ENCODE data around the gene POU2F1. TPM values are rescaled to one million over a fixed set of nuclear protein-coding genes. Genes with fewer than 3 reads are reported as not detected.
"Not testable (repeated sequence)": the region's sequence is repeated elsewhere in the genome, so short reads cannot be mapped to it uniquely, and the experiment has no call there.

The POU2F1 gene
- total RNA-seq, 1 experiment from 2014 or later, result 21.5 TPM

DNA sequence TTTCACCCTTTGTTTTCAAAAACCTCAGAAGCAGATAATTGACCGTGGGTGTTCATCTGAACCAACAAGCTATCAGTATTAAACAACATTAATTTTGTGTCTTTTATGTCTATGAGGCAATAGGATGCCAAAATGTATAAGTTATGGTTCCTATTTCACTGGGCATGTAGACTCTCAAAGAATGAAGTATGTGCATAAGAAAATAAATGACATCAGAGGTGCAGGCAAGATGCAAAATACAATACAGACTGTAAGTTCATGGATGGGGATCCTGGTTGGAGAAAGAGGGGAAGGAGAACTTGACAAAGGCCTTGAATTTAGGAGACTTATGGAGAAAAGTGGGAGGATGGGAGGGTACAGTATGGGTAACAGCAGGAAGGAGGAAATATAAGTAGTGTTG is 23.4 kb upstream of the POU2F1 start:
- Histone ChIP-seq H3K4me3 (ENCODE audit: insufficient read depth, low read depth, low read length) (no peak overlapping the region), H3K36me3 (replicated peaks; ENCODE audit: control insufficient read depth, insufficient read depth, low read length) (no peaks in the 10 kb centered on the region), H3K27me3 (ENCODE audit: control insufficient read depth, insufficient read depth, low read length) (no peaks in the 10 kb centered on the region)
- DNase-seq, result no peak

DNA sequence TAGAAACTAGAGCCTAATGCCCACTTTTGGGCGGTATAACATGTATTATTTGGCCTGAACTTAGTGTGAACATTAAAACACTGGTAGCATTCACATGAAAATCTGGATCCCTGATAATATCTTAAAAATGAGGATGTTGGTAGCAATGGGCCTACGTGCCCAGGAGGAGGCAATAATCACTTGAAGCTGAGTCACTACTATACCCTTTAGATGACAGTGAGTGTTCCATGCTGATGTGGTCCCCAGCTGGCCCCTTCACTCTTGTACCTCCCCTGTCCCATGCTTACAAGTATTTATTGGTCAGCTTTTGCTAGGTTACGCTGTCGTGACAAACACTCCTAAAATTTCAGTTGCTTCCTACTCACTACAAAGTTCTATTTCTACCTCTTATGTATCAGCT is 23.0 kb upstream of the POU2F1 start:
- no peak for DNase-seq
- Histone ChIP-seq H3K4me3 (ENCODE audit: insufficient read depth, low read depth, low read length) (no peak overlapping the region), H3K36me3 (replicated peaks; ENCODE audit: control insufficient read depth, insufficient read depth, low read length) (no peaks in the 10 kb centered on the region), H3K27me3 (ENCODE audit: control insufficient read depth, insufficient read depth, low read length) (no peaks in the 10 kb centered on the region)

DNA sequence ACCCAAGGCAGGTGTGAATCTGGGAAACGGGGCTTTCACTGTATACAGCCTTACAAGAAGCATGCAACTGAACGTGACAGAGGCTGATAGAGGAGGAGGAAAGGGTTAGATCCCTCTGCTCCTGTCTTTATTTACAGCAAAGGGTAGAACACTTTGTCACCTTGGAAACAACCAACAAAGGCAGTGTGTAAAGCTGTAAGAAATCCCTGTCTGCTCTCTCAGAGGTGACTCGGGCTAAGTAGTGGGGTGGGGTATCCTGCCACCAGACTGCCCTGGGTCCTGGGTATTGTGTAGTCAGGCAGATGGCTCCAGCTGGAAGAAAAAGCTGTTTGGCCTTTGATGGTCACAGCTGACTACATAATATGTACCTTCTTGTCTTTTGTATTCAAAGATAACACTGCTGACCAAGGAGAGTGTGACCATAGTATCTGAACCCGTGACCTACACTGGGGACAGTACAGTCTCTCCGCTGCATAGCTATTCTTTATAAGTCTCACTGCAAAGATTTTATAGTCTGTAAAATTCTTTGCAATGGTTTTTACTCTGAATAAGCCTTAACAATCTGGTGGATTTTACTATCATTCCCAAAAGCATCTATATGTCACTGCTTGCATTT is 22.1 kb upstream of the POU2F1 start:
- H3K27me3 ChIP-seq (ENCODE audit: control insufficient read depth, insufficient read depth, low read length), result no peaks in the 10 kb centered on the region
- H3K4me3 ChIP-seq (ENCODE audit: insufficient read depth, low read depth, low read length), result no peak overlapping the region
- peak; percentile 27 for DNase-seq
- no peaks in the 10 kb centered on the region for H3K36me3 ChIP-seq (replicated peaks; ENCODE audit: control insufficient read depth, insufficient read depth, low read length)

DNA sequence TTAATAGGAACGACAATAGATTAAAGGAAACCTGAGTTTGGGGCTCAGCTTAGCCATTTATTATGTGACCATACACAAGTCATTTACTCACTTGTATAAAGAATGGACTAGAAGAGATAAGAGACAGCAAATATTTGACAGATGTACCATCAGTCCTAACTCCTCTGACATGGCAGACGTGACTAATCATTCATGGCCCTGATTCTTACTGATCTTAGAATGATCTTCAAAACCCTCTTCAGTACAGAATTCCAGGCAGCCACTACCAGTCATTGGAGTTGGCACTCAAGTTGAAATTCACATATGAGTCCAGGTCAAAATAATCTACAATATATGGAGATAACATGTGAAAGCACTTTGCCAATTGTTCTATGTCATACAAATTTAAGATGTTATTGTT is 21.0 kb upstream of the POU2F1 start:
- no peak overlapping the region for H3K4me3 ChIP-seq (ENCODE audit: insufficient read depth, low read depth, low read length)
- DNase-seq, result no peak
- no peaks in the 10 kb centered on the region for H3K36me3 ChIP-seq (replicated peaks; ENCODE audit: control insufficient read depth, insufficient read depth, low read length)

DNA sequence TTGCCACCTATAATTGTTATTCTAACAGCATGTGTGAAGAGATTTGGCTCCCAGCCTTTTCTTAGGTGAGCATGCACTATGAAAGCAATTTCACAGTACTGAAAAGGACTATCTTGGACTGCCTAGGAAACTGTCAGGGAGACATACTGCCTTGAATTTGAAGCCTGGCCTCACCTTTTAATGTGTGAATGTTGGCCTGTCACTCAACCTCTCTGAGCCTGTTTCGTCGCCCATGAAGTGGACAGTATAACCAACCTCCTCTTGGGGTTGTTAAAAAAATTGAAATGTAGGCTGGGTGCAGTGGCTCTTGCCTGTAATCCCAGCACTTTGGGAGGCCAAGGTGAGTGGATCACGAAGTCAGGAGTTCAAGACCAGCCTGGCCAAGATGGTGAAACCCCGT is 20.4 kb upstream of the POU2F1 start:
- no peak for DNase-seq
- Histone ChIP-seq H3K36me3 (replicated peaks; ENCODE audit: control insufficient read depth, insufficient read depth, low read length) (no peaks in the 10 kb centered on the region), H3K27me3 (ENCODE audit: control insufficient read depth, insufficient read depth, low read length) (no peaks in the 10 kb centered on the region), H3K4me3 (ENCODE audit: insufficient read depth, low read depth, low read length) (no peak overlapping the region)

More for the DNA sequence above, 21.0 kb upstream of the POU2F1 start:
- no peaks in the 10 kb centered on the region for H3K27me3 ChIP-seq (ENCODE audit: control insufficient read depth, insufficient read depth, low read length)

DNA sequence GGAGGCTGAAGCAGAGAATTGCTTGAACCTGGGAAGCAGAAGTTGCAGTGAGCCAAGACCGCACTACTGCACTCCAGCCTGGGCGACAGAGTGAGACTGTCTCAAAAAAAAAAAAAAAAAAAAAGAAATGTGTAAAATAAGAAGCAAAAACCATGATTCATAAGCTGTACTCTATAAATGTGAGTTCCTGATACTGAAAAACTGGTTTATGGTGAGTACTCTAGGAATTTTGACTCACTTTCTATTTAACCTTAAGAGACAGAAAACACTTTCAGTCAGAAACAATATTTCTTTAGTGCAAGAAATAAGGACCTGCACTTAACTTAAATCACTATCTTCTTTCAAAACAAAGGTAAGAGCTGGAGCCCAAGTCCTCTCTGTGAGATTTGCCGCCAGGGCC is 19.9 kb upstream of the POU2F1 start:
- Histone ChIP-seq H3K36me3 (replicated peaks; ENCODE audit: control insufficient read depth, insufficient read depth, low read length) (no peaks in the 10 kb centered on the region), H3K4me3 (ENCODE audit: insufficient read depth, low read depth, low read length) (no peak overlapping the region), H3K27me3 (ENCODE audit: control insufficient read depth, insufficient read depth, low read length) (no peaks in the 10 kb centered on the region)
- DNase-seq, result no peak

DNA sequence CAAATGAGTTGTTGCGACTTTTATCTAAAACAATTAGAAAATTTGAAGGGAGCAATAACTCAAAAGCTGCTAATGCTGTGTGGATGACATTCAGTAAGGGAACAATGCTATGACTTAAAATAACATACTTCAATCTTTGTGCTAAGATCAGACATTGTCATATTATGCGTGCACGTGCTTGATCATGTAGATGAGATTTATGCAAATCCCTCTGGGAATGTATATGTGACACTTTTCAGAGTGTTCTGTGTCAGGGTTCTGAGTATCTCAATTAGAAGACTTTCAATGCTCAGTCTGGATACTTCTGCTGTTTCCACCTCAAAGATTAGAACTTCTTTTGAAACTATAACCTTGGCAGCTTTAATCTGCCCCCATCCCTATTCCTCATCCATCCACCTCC is 18.6 kb upstream of the POU2F1 start:
- no peak for DNase-seq
- H3K4me3 ChIP-seq (ENCODE audit: insufficient read depth, low read depth, low read length), result no peak overlapping the region
- H3K27me3 ChIP-seq (ENCODE audit: control insufficient read depth, insufficient read depth, low read length), result no peaks in the 10 kb centered on the region
- H3K36me3 ChIP-seq (replicated peaks; ENCODE audit: control insufficient read depth, insufficient read depth, low read length), result no peaks in the 10 kb centered on the region

DNA sequence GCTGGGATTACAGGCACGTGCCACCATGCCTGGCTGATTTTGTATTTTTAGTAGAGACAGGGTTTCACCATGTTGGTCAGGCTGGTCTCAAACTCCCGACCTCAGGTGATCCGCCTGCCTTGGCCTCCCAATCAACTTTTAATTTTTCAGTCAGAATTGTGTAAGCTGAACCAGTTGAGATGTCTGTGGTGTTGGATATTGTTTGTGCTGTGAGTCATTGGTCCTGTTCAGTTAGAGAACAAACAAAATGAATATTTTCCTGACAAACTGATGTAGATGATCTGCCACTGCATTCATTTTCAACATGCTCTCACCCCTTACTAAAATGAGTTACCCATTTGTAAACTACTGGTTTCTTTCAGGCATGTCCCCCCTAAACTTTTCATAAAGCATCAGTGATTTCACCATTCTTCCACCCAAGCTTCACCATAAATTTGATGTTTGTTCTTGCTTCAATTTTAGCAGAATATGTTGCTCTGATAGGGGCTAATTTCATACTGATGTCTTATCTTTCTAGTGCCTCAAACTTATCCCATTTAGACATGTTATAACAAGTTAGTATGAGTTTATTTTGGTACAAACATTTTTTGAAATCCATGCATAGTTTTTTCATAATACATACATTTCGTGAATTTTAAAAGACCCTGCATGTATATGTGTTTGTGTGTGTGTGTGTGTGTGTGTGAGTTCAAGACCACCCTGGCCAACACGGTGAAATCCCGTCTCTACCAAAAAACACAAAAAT is 15.2 kb upstream of the POU2F1 start:
- not testable (repeated sequence) for H3K36me3 ChIP-seq (replicated peaks; ENCODE audit: control insufficient read depth, insufficient read depth, low read length); DNase-seq; H3K27me3 ChIP-seq (ENCODE audit: control insufficient read depth, insufficient read depth, low read length); H3K4me3 ChIP-seq (ENCODE audit: insufficient read depth, low read depth, low read length)

DNA sequence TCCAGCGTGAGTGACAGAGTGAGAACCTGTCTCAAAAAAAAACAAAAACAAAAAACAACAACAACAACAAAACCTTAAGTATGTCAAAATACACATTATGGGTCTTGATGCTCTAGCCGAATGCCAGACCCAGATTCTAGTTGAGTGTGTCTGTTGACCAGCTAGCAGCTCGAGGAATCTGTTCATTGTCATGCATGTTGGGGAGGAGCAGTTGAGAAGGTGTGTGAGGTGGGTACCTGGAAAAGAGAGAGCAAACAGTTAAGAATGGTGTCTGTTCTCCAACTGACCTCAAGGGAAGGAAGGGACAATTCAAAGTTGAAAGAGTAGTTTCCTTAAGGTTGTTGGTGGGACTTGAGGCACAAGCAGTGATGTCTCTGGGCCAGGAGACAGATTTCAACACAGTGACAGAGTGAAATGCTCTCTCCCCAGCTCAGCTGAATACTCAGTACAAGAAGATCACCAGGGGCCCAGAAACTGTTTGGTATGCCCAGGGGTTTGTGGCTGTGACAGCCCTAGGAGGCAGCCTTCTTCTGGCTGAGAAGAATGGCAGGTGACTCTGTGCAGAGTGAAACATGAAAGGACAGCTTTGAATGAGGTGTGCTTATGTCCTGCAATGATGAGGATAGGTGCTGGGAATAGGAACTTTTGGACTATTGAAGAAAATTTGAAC is 14.4 kb upstream of the POU2F1 start:
- DNase-seq, result no peak
- H3K4me3 ChIP-seq (ENCODE audit: insufficient read depth, low read depth, low read length), result no peak overlapping the region
- no peaks in the 10 kb centered on the region for H3K36me3 ChIP-seq (replicated peaks; ENCODE audit: control insufficient read depth, insufficient read depth, low read length)
- no peaks in the 10 kb centered on the region for H3K27me3 ChIP-seq (ENCODE audit: control insufficient read depth, insufficient read depth, low read length)

DNA sequence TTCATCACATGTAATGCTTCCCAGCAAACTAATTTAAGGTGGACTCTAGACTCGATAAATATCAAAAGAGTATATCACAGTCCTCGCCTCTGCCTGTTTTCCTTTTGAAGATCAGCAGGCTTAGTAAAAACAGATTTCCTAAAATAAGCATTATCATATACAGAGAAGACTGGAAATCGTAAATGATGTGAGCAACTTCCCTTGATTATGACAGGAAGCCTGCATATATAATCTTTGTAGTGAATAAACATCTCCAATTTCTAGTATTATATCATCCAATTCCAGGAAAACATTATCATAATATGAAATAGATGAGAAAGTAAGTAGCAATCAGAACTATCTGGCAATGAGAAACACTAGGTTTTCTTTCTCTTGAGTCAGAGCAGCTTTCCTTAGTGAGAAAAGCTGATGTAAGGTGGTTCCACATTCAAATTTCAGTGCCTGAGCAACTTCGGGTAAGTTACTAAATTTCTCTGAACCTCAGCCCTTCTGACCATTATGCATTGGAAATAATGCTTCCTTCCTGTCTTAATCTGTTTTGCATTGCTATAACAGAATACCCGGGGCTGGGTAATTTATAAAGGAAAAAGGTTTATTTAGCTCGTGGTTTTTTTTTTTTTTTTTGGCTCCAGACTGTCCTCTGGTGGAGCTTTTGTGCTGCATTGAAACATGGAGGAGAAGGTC is 12.6 kb upstream of the POU2F1 start:
- Histone ChIP-seq H3K4me3 (ENCODE audit: insufficient read depth, low read depth, low read length) (no peak overlapping the region), H3K36me3 (replicated peaks; ENCODE audit: control insufficient read depth, insufficient read depth, low read length) (no peaks in the 10 kb centered on the region), H3K27me3 (ENCODE audit: control insufficient read depth, insufficient read depth, low read length) (no peaks in the 10 kb centered on the region)
- DNase-seq, result no peak

DNA sequence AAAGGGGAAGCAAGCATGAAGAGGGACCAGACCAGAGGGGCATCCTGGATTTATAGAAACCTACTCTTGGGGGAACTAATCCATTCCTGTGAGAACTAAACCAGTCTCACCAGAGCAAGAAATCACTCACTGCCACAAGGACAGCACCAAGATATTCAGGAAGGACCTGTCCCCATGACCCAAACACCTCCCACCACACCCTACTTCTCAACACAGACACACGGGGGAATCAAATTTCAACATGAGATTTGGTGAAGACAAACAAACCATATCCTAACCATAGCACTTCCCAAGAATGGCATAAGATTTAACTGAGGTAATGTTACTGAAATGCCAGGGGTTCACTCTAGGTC is 12.1 kb upstream of the POU2F1 start:
- Histone ChIP-seq H3K27me3 (ENCODE audit: control insufficient read depth, insufficient read depth, low read length) (no peaks in the 10 kb centered on the region), H3K36me3 (replicated peaks; ENCODE audit: control insufficient read depth, insufficient read depth, low read length) (no peaks in the 10 kb centered on the region), H3K4me3 (ENCODE audit: insufficient read depth, low read depth, low read length) (no peak overlapping the region)
- no peak for DNase-seq

DNA sequence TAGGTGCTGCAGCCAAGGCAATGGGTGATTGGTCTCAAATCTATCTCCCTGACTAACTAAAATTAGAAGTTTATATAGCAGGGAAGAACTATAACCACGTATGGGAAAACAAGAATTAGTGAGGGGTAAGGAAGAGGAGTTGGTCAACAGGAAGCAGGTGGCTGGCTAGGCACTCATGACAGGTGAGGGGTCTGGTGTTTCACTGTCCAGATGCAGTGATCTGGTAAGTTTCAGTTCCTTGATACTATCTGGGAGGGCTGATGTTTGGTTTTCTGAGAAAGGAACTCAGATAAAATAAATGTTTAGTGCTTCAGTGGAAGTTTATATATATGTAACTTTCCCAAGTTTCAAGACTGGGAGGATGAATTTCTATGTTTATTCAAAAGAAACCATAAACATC is 11.6 kb upstream of the POU2F1 start:
- Histone ChIP-seq H3K36me3 (replicated peaks; ENCODE audit: control insufficient read depth, insufficient read depth, low read length) (no peaks in the 10 kb centered on the region), H3K27me3 (ENCODE audit: control insufficient read depth, insufficient read depth, low read length) (no peaks in the 10 kb centered on the region), H3K4me3 (ENCODE audit: insufficient read depth, low read depth, low read length) (no peak overlapping the region)
- no peak for DNase-seq

DNA sequence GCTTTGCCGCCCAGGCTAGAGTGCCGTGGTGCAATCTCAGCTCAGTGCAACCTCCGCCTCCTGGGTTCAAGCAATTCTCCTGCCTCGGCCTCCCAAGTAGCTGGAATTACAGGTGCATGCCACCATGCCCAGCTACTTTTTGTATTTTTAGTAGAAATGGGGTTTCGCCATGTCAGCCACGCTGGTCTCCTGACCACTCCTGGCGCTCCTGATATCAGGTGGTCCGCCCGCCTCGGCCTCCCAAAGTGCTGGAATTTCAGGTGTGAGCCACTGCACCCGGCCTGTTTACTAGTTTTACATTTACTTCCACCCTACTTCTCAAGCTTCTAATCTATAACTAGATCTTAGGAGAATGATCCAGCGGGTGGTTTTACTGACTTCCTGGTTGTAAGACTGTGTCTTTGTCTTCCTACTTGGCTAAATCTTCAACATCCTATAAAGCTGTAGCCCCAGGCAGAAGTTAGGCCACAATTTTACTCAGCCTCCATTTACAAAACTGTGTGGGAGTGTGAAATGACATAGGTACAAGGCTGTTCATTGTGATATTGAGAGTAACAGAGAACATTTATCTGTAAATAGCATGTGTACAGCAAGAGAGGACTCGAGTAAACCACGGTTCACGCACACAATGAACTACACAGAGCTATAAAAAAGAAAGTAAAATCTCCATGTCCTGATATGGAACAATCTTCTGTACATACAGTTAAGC is 9.6 kb upstream of the POU2F1 start:
- no peaks in the 10 kb centered on the region for H3K27me3 ChIP-seq (ENCODE audit: control insufficient read depth, insufficient read depth, low read length)
- no peak for DNase-seq
- no peak overlapping the region for H3K4me3 ChIP-seq (ENCODE audit: insufficient read depth, low read depth, low read length)
- no peaks in the 10 kb centered on the region for H3K36me3 ChIP-seq (replicated peaks; ENCODE audit: control insufficient read depth, insufficient read depth, low read length)

DNA sequence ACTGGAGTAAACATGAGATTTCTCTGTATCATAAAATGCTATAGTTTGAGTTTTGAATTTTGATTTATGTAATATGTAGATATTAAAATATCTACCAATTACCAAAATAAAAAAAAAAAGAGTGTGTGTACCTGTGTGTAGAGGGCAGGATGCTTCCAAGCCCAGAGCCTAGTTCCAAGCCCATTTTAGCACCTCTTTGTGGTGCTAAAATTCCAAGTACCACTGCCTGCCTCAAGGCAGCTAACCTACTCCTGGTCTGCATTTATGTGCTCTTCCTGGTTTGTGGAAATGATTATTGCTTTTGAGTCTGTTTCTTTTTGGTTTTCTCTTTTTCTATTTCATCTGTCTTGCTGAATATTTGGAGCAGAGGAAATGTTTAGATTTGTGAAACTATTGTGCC is 8.7 kb upstream of the POU2F1 start:
- no peaks in the 10 kb centered on the region for H3K27me3 ChIP-seq (ENCODE audit: control insufficient read depth, insufficient read depth, low read length)
- H3K4me3 ChIP-seq (ENCODE audit: insufficient read depth, low read depth, low read length), result no peak overlapping the region
- H3K36me3 ChIP-seq (replicated peaks; ENCODE audit: control insufficient read depth, insufficient read depth, low read length), result no peaks in the 10 kb centered on the region
- DNase-seq, result no peak

Data from H7 (cell line).